ENCODE results near the gene MPV17L2.

GRCh38 chr19:18149596-18149975 lies 43.4 kb upstream of the MPV17L2 start:
- TF ChIP-seq POLR2AphosphoS5 (IDR thresholded peaks at IDR 0.05; ENCODE audit: low read depth, low read length) (no peak), SIN3A (IDR thresholded peaks at IDR 0.05; ENCODE audit: borderline replicate concordance, insufficient read depth, low read length) (no peak), REST (IDR thresholded peaks at IDR 0.05; ENCODE audit: insufficient read depth in 1 of 2, low read depth in 2 of 2, low read length in 2 of 2) (no peak)

Measured in PFSK-1 (cell line).